ENCODE data around the gene MFN1.
"Not testable (repeated sequence)": the region's sequence is repeated elsewhere in the genome, so short reads cannot be mapped to it uniquely, and the experiment has no call there.

DNA sequence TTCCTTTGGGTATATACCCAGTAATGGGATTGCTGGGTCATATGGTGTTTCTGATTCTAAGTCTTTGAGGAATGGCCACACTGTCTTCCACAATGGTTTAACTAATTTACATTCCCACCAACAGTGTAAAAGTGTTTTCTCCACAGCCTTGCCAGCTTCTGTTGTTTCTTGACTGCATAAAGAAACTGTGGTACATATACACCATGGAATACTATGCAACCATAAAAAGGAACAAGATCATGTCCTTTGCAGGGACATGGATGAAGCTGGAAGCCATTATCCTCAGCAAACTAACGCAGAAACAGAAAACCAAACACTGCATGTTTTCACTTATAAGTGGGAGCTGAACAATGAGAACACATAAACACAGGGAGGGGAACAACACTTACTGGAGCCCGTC lies 40.1 kb upstream of the MFN1 start:
- not testable (repeated sequence) for TF ChIP-seq SPI1 (IDR thresholded peaks at IDR 0.05; ENCODE audit: borderline replicate concordance, low read depth); GABPA (IDR thresholded peaks at IDR 0.05; ENCODE audit: low read depth); POLR2AphosphoS5 (IDR thresholded peaks at IDR 0.05; ENCODE audit: low read depth)
- TF ChIP-seq, protein P1, sequence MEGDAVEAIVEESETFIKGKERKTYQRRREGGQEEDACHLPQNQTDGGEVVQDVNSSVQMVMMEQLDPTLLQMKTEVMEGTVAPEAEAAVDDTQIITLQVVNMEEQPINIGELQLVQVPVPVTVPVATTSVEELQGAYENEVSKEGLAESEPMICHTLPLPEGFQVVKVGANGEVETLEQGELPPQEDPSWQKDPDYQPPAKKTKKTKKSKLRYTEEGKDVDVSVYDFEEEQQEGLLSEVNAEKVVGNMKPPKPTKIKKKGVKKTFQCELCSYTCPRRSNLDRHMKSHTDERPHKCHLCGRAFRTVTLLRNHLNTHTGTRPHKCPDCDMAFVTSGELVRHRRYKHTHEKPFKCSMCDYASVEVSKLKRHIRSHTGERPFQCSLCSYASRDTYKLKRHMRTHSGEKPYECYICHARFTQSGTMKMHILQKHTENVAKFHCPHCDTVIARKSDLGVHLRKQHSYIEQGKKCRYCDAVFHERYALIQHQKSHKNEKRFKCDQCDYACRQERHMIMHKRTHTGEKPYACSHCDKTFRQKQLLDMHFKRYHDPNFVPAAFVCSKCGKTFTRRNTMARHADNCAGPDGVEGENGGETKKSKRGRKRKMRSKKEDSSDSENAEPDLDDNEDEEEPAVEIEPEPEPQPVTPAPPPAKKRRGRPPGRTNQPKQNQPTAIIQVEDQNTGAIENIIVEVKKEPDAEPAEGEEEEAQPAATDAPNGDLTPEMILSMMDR (IDR thresholded peaks at IDR 0.05; ENCODE audit: insufficient read depth, low read length), result not testable (repeated sequence)
